HepG2 (cell line): Measurements from ENCODE around the gene TENM3. TPM values are rescaled to one million over a fixed set of nuclear protein-coding genes. Genes with fewer than 3 reads are reported as not detected.

Experiments used
- ATAC-seq: fragments of 200-7000 bp; cut with Tn5 transposase; 3 replicates; pipeline ENCODE4 v1.9.1; 2020; ENCODE audit warnings: mild to moderate bottlenecking, moderate library complexity
- BruUV-seq: library from RNA; stranded (reverse); fragments of 400-500 nt; replicated peaks from 2 replicates; lab custom pipeline; 2021; lab: Mats Ljungman, UMichigan
- CTCF ChIA-PET: fragments of 300-600 bp; formaldehyde crosslinking; extraction: SDS; loops from one replicate; lab custom pipeline; 2021; ENCODE audit warnings: low total read pairs, inconsistent platforms, low intra/inter-chr PET ratio; lab: Yijun Ruan, JAX
- POLR2A ChIA-PET: fragments of 350-600 bp; sonication (Branson Sonifier 250); formaldehyde crosslinking; loops from one replicate; lab custom pipeline; 2020; ENCODE audit warnings: antibody characterized with exemption, inconsistent platforms; lab: Yijun Ruan, JAX
- DNase-seq: peaks from one replicate; pipeline ENCODE4 v3.0.0-alpha.2; 2015; ENCODE audit warnings: low spot score
- FAIRE-seq: peaks from 3 replicates; lab custom pipeline; 2011; peaks lifted over from hg19 to GRCh38; lab: Jason Lieb, UNC
- H2AFZ ChIP-seq: one replicate; pipeline ENCODE4 v1.6.1; 2011; ENCODE audit warnings: low read length, inconsistent platforms
- H3K27ac ChIP-seq: fragments of 300-600 bp; 3 replicates; pipeline ENCODE4 v1.8.0; 2011; ENCODE audit warnings: mixed run types, mild to moderate bottlenecking, mixed read lengths, low read length, inconsistent platforms; ENCODE audit not compliant: insufficient read depth; ENCODE audit errors: extremely low read length
- H3K27me3 ChIP-seq, 2 experiments: fragments of 200-600 bp in 1 of 2; 2 replicates in 1 of 2; 3 replicates in 1 of 2; pipeline versions ENCODE4 v1.6.0 to v1.8.0; 2011; ENCODE audit warnings: low read length in 2 of 2, mild to moderate bottlenecking in 2 of 2, moderate library complexity in 2 of 2, inconsistent platforms in 1 of 2; ENCODE audit not compliant: insufficient read depth in 2 of 2, control insufficient read depth in 1 of 2
- H3K36me3 ChIP-seq, 2 experiments: fragments of 200-600 bp in 1 of 2; replicated peaks in 1 of 2; 2 replicates in 1 of 2; 3 replicates in 1 of 2; pipeline versions ENCODE4 v1.5.1 to v1.8.0; 2011; ENCODE audit warnings: low read length in 2 of 2, inconsistent platforms in 1 of 2; ENCODE audit not compliant: insufficient read depth in 2 of 2, control insufficient read depth in 1 of 2
- H3K4me1 ChIP-seq: 2 replicates; pipeline ENCODE4 v1.5.1; 2012; ENCODE audit warnings: low read length, inconsistent platforms; ENCODE audit not compliant: insufficient read depth
- H3K4me2 ChIP-seq: 2 replicates; pipeline ENCODE4 v1.6.0; 2011; ENCODE audit warnings: low read depth, low read length, inconsistent platforms
- H3K4me3 ChIP-seq, 3 experiments: fragments of 200-600 bp in 1 of 3; sonication (generic), shearing (Covaris generic) in 1 of 3; replicated peaks in 1 of 3; 2 replicates each; pipeline ENCODE4 v1.5.1; 2011 to 2016; ENCODE audit warnings: low read length in 3 of 3, inconsistent platforms in 2 of 3, low read depth in 2 of 3, mild to moderate bottlenecking in 2 of 3, control low read depth in 1 of 3, mixed read lengths in 1 of 3; ENCODE audit not compliant: insufficient read depth in 1 of 3
- H3K79me2 ChIP-seq: one replicate; pipeline ENCODE4 v1.6.1; 2011; ENCODE audit warnings: low read length, inconsistent platforms; ENCODE audit not compliant: insufficient read depth
- H3K9ac ChIP-seq: 2 replicates; pipeline ENCODE4 v1.6.0; 2011; ENCODE audit warnings: mild to moderate bottlenecking, low read depth, low read length, inconsistent platforms; ENCODE audit not compliant: insufficient read depth
- H3K9me3 ChIP-seq: 2 replicates; pipeline ENCODE4 v1.5.1; 2012; ENCODE audit warnings: mild to moderate bottlenecking, low read length
- H4K20me1 ChIP-seq: 2 replicates; pipeline ENCODE4 v1.6.0; 2011; ENCODE audit warnings: inconsistent platforms, mild to moderate bottlenecking, low read length, moderate library complexity; ENCODE audit not compliant: insufficient read depth
- CAMTA2 ChIP-seq: sonication (generic); formaldehyde crosslinking; IDR thresholded peaks from 2 replicates; pipeline ENCODE4 v1.4.0; 2020; ENCODE audit warnings: mild to moderate bottlenecking, missing genetic modification reagents, borderline replicate concordance
- KAT2B ChIP-seq: fragments of 150-350 bp; IDR thresholded peaks from 2 replicates; pipeline ENCODE4 v1.6.1; 2014; ENCODE audit warnings: low read depth, low read length, borderline replicate concordance
- MXD4 ChIP-seq: IDR thresholded peaks from 2 replicates; pipeline ENCODE4 v1.6.1; 2016; ENCODE audit warnings: mild to moderate bottlenecking, missing biosample characterization, missing genetic modification reagents
- NBN ChIP-seq: fragments of 450-650 bp; conservative IDR thresholded peaks from 2 replicates; pipeline ENCODE4 v1.6.1; 2017
- SALL2 ChIP-seq: sonication (generic); formaldehyde crosslinking; IDR thresholded peaks from 2 replicates; pipeline ENCODE4 v1.8.1; 2023; ENCODE audit warnings: mild to moderate bottlenecking, missing genetic modification reagents, inconsistent platforms
- SRSF4 ChIP-seq: fragments of 200-400 bp; formaldehyde crosslinking; IDR thresholded peaks from one replicate; pipeline ENCODE4 v1.6.1; 2018; ENCODE audit warnings: mild to moderate bottlenecking, low read depth, low read length, moderate library complexity; ENCODE audit not compliant: poor library complexity, severe bottlenecking
- ZBTB34 ChIP-seq: sonication (generic); formaldehyde crosslinking; IDR thresholded peaks from 2 replicates; pipeline ENCODE4 v1.8.0; 2022; ENCODE audit warnings: mild to moderate bottlenecking, missing genetic modification reagents
- WGBS: methylation state at CpG from one replicate; pipeline ENCODE4 v1.1.6; 2017; ENCODE audit warnings: low lambda C conversion rate; 5-methylcytosine and 5-hydroxymethylcytosine counted together
- in situ Hi-C: cut with HindIII; loops from 2 replicates; pipeline ENCODE4 v1.10.0; 2017; ENCODE audit warnings: low pct_unique_long_range_greater_than_20kb; ENCODE audit not compliant: extremely low pct_ligation_motif_present
- intact Hi-C: fragments of 100-400 bp; cut with micrococcal nuclease; formaldehyde crosslinking; loops from one replicate; pipeline ENCODE4 v1.10.0; 2022; ENCODE audit not compliant: unreplicated experiment
- polyA plus RNA-seq, 8 experiments: library from polyadenylated mRNA; depleted of rRNA in 3 of 8; stranded (reverse) in 7 of 8; unstranded in 1 of 8; fragments of >200 nt; fragmentation: Illumina TruSeq in 4 of 8; extraction: Trizol in 4 of 8; gene quantifications; 2 replicates each; pipeline versions ENCODE4 v1.2.1 to v1.2.3, GENCODE V29; 2011 to 2016; ENCODE audit warnings: low read depth in 4 of 8, missing spikeins in 1 of 8, mixed read lengths in 1 of 8; ENCODE audit not compliant: insufficient read depth in 1 of 8
- total RNA-seq, 5 experiments: library from RNA; depleted of rRNA; stranded (reverse); fragments of >200 nt; fragmentation: Illumina TruSeq; extraction: Trizol; gene quantifications; 2 replicates each; pipeline ENCODE4 v1.2.3, GENCODE V29; 2016; ENCODE audit warnings: low read depth in 1 of 5
- TF ChIP-seq, protein P1 (sequence below): sonication (generic); formaldehyde crosslinking; IDR thresholded peaks from 2 replicates; pipeline ENCODE4 v1.5.0; 2020; ENCODE audit warnings: mild to moderate bottlenecking, missing genetic modification reagents

TENM3 gene
- total and polyA plus RNA-seq, 2 of the 13 experiments (the other 11 are each of a cell fraction or from before 2014, with no cell fraction given), result 0.04 TPM; not detected in 1

DNA sequence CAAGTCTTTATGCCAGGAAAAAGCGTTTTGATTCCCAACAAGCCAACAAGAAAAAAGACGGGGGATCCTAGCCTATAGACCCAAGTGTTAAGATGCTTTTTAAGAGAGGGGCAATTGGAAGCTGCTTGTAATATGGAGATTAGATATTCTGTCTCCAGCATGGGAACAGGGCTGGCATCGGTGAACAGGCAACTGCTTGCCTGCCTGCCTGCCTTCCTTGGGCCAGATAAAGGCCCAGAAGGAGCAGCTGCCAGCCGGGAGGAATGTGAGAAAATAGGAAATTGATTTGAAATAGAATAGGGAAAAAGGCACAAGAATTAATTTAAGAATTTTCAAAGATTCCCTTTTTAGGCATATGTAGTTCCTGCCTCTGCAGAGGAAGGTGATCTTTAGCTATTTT is 192.2 kb downstream of the TENM3 start:
- H3K36me3 ChIP-seq, result no peaks in the 10 kb centered on the region
- H3K9ac ChIP-seq, result no peak overlapping the region
- POLR2A ChIA-PET, result no interaction called here
- no peak overlapping the region for H2AFZ ChIP-seq
- H4K20me1 ChIP-seq, result no peaks in the 10 kb centered on the region
- in situ Hi-C loops (no loop called here), intact Hi-C loops (no loop called here)
- no peaks in the 10 kb centered on the region for H3K4me1 ChIP-seq
- H3K27ac ChIP-seq, result no peak overlapping the region
- H3K9me3 ChIP-seq, result no peaks in the 10 kb centered on the region
- DNase-seq, result no peak
- no peak overlapping the region for H3K4me3 ChIP-seq
- TF ChIP-seq ZBTB34, result no peak
- no peak for TF ChIP-seq MXD4 (CRISPR knock-in tag)
- TF ChIP-seq SALL2 (CRISPR knock-in tag), result no peak
- TF ChIP-seq, protein P1, sequence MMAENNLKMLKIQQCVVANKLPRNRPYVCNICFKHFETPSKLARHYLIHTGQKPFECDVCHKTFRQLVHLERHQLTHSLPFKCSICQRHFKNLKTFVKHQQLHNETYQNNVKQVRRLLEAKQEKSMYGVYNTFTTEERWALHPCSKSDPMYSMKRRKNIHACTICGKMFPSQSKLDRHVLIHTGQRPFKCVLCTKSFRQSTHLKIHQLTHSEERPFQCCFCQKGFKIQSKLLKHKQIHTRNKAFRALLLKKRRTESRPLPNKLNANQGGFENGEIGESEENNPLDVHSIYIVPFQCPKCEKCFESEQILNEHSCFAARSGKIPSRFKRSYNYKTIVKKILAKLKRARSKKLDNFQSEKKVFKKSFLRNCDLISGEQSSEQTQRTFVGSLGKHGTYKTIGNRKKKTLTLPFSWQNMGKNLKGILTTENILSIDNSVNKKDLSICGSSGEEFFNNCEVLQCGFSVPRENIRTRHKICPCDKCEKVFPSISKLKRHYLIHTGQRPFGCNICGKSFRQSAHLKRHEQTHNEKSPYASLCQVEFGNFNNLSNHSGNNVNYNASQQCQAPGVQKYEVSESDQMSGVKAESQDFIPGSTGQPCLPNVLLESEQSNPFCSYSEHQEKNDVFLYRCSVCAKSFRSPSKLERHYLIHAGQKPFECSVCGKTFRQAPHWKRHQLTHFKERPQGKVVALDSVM (CRISPR knock-in tag), result no peak
- TF ChIP-seq SRSF4, result no peak
- TF ChIP-seq KAT2B, result no peak
- no peak for TF ChIP-seq CAMTA2 (CRISPR knock-in tag)
- TF ChIP-seq NBN, result no peak
- TF ChIP-seq, all 625 proteins: peak for 0
- WGBS, result 3% methylated on average over 4 of the region's 4 CpGs
- Histone ChIP-seq H3K79me2 (no peaks in the 10 kb centered on the region), H3K27me3 (peaks cover 0 to 4% of the 10 kb centered on the region in 2 experiments; a peak in 1 of 5 replicates), H3K4me2 (no peak overlapping the region)
- CTCF ChIA-PET, result no interaction called here
- FAIRE-seq, result no peak
- no peak for ATAC-seq
- BruUV-seq, result no TSS peak
